SK-N-SH (cell line): Measurements from ENCODE around the gene KIAA1191.

Experiments used
- CTCF ChIP-seq: fragments of 200-600 bp; sonication (generic); IDR thresholded peaks from 2 replicates; pipeline ENCODE4 v1.6.1; 2017; ENCODE audit warnings: antibody characterized with exemption, mild to moderate bottlenecking, moderate library complexity
- ELF1 ChIP-seq: IDR thresholded peaks from 2 replicates; pipeline ENCODE4 v1.4.0; 2012
- MAX ChIP-seq: IDR thresholded peaks from 2 replicates; pipeline ENCODE4 v1.4.0; 2012; ENCODE audit warnings: low read depth
- PBX3 ChIP-seq: IDR thresholded peaks from 2 replicates; pipeline ENCODE4; 2012
- POLR2AphosphoS5 ChIP-seq: IDR thresholded peaks from 2 replicates; pipeline ENCODE4 v1.6.1; 2012; ENCODE audit warnings: low read depth, low read length
- RCOR1 ChIP-seq: fragments of 150-350 bp; IDR thresholded peaks from 2 replicates; pipeline ENCODE4 v1.6.1; 2017; ENCODE audit warnings: antibody characterized with exemption, low read length
- REST ChIP-seq: IDR thresholded peaks from 2 replicates; pipeline ENCODE4 v1.6.1; 2012; ENCODE audit warnings: mild to moderate bottlenecking, low read depth, low read length, moderate library complexity
- RFX5 ChIP-seq: IDR thresholded peaks from 2 replicates; pipeline ENCODE4 v1.6.1; 2012; ENCODE audit warnings: mild to moderate bottlenecking, improper control_type of control experiment, low read length
- RXRA ChIP-seq: IDR thresholded peaks from 2 replicates; pipeline ENCODE4 v1.4.0; 2012; ENCODE audit warnings: low read depth, mild to moderate bottlenecking, borderline replicate concordance
- SMC3 ChIP-seq: IDR thresholded peaks from 2 replicates; pipeline ENCODE4 v1.6.1; 2012; ENCODE audit warnings: low read depth, low read length, improper control_type of control experiment
- TAF1 ChIP-seq: IDR thresholded peaks from 2 replicates; pipeline ENCODE4 v1.6.1; 2012; ENCODE audit warnings: low read depth, mild to moderate bottlenecking, low read length, moderate library complexity, borderline replicate concordance
- TCF12 ChIP-seq: IDR thresholded peaks from 2 replicates; pipeline ENCODE4 v1.4.0; 2012
- YY1 ChIP-seq: IDR thresholded peaks from 2 replicates; pipeline ENCODE4 v1.4.0; 2012; ENCODE audit warnings: low read depth, mild to moderate bottlenecking

- TF ChIP-seq CTCF (no peak), REST (no peak), RXRA (no peak), POLR2AphosphoS5 (no peak), TCF12 (no peak), MAX (no peak), PBX3 (no peak), RCOR1 (no peak), YY1 (no peak), SMC3 (no peak), ELF1 (no peak), TAF1 (no peak), RFX5 (no peak)
Measured at GRCh38 chr5:176362233-176362490, 598 bp upstream of the KIAA1191 start.
